AG04450 (cell line): ENCODE measurements around the gene LEMD3. TPM values are rescaled to one million over a fixed set of nuclear protein-coding genes. Genes with fewer than 3 reads are reported as not detected.
A peak's percentile ranks its signal among the peaks of the same experiment; 100 is the strongest.

Experiments used
- CTCF ChIA-PET: fragments of 300-600, 350-600 bp; formaldehyde crosslinking; extraction: SDS; loops from one replicate; lab custom pipeline; 2022; ENCODE audit warnings: antibody characterized with exemption, inconsistent platforms; lab: Charles Lee
- POLR2A ChIA-PET: fragments of 350-600 bp; formaldehyde crosslinking; extraction: SDS; loops from one replicate; lab custom pipeline; 2021; ENCODE audit warnings: antibody characterized with exemption, inconsistent platforms; lab: Yijun Ruan, JAX
- DNase-seq: peaks from one replicate; pipeline ENCODE4 v3.0.0-alpha.2; 2011; ENCODE audit warnings: low read depth, low spot score
- H3K27ac ChIP-seq: one replicate; pipeline ENCODE4 v1.5.1; 2012; ENCODE audit warnings: low read depth, low read length, control low read depth
- H3K27me3 ChIP-seq: one replicate; pipeline ENCODE4 v1.6.0; 2012; ENCODE audit warnings: low read length; ENCODE audit not compliant: control insufficient read depth, insufficient read depth
- H3K4me3 ChIP-seq: 2 replicates; pipeline ENCODE4 v1.5.1; 2011; ENCODE audit warnings: mild to moderate bottlenecking, low read depth, low read length, control low read depth
- H3K9me3 ChIP-seq: 2 replicates; pipeline ENCODE4 v1.5.1; 2012; ENCODE audit warnings: low read length; ENCODE audit not compliant: control insufficient read depth, insufficient read depth
- polyA plus RNA-seq: library from polyadenylated mRNA; depleted of rRNA; stranded (reverse); fragments of >200 nt; gene quantifications from 2 replicates; pipeline ENCODE4 v1.2.3, GENCODE V29; 2011
- TF ChIP-seq, protein P1 (sequence below): IDR thresholded peaks from 2 replicates; pipeline ENCODE4 v1.5.1; 2011; ENCODE audit warnings: low read depth, low read length, control low read depth, inconsistent platforms

Gene LEMD3
- polyA plus RNA-seq, 1 experiment, result 11.9 TPM

DNA sequence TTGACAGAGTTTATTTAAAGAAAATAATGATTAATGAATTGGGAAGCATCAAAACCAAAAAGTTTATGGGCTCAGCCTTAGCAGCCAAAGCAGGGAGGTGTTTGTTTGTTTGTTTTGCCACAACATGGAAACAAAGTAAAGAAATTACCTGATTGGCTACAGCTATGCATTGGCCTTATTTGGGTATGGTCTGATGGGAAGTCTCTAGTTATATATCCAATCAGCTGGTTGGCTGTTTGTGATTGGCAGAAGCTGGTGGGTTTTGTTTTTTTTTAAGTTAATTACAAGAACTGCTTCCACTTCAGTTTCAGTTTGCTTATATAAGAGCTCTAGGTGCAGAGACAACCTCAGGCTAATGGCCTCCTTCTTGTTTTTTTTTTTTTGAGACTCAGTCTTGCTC is 4.6 kb upstream of the LEMD3 start:
- TF ChIP-seq, protein P1, sequence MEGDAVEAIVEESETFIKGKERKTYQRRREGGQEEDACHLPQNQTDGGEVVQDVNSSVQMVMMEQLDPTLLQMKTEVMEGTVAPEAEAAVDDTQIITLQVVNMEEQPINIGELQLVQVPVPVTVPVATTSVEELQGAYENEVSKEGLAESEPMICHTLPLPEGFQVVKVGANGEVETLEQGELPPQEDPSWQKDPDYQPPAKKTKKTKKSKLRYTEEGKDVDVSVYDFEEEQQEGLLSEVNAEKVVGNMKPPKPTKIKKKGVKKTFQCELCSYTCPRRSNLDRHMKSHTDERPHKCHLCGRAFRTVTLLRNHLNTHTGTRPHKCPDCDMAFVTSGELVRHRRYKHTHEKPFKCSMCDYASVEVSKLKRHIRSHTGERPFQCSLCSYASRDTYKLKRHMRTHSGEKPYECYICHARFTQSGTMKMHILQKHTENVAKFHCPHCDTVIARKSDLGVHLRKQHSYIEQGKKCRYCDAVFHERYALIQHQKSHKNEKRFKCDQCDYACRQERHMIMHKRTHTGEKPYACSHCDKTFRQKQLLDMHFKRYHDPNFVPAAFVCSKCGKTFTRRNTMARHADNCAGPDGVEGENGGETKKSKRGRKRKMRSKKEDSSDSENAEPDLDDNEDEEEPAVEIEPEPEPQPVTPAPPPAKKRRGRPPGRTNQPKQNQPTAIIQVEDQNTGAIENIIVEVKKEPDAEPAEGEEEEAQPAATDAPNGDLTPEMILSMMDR, result no peak
- POLR2A ChIA-PET, result no interaction called here
- no peaks in the 10 kb centered on the region for H3K27me3 ChIP-seq
- no peaks in the 10 kb centered on the region; the same call in 1 of the 2 replicates for H3K9me3 ChIP-seq
- DNase-seq, result no peak
- H3K27ac ChIP-seq, result no peak overlapping the region
- H3K4me3 ChIP-seq, result no peak overlapping the region
- CTCF ChIA-PET, result interaction anchor here (1.2 kb wide), 1 partner anchor 363 kb away, joined by 4 read pairs; no protein-coding TSS in a partner anchor

DNA sequence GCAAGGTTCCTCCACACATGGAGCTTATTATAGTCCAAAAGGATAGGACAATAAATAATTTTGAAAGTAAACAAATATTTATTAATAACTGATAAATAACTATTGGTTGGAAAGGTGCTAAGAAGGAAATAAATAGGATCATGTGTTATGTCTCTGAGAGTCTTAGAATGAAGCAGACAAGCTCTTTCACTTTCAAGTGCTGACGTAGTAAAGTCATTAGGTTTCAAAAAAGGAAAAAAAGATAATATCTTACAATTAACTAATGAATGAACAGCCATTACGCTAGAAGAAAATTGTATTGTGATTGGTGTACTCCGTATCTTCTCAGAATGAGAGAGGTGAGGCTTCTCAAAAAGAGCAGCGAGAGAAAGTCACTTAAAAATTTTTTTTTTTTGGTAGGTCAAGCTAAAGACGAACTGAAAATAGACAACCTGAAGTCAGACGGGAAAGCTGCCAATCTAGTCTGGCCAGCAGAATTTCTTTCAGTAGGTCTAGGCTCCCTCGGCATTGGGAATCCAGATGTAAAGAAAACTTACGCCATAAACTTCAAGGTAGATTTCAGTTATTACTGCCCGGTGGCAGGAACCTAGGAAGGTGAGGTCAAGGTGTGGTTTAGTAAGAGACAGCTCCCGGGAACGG is 583 bp upstream of the LEMD3 start:
- H3K27me3 ChIP-seq, result no peaks in the 10 kb centered on the region
- H3K4me3 ChIP-seq, result peak overlapping the region; percentile 88
- H3K9me3 ChIP-seq, result no peaks in the 10 kb centered on the region; the same call in 1 of the 2 replicates
- POLR2A ChIA-PET, result interaction anchor here (0.7 to 1.1 kb wide), 2 partner anchors 11 to 1001 kb away, joined by 3 read pairs; partner anchors contain the start of gene TMBIM4
- CTCF ChIA-PET, result interaction anchor here (0.9 to 3.0 kb wide), 8 partner anchors 9 to 619 kb away, joined by 3 to 28 read pairs (median 3); no protein-coding TSS in a partner anchor
- peak overlapping the region; percentile 90 for H3K27ac ChIP-seq
- DNase-seq, result no peak
- TF ChIP-seq, protein P1, result no peak

DNA sequence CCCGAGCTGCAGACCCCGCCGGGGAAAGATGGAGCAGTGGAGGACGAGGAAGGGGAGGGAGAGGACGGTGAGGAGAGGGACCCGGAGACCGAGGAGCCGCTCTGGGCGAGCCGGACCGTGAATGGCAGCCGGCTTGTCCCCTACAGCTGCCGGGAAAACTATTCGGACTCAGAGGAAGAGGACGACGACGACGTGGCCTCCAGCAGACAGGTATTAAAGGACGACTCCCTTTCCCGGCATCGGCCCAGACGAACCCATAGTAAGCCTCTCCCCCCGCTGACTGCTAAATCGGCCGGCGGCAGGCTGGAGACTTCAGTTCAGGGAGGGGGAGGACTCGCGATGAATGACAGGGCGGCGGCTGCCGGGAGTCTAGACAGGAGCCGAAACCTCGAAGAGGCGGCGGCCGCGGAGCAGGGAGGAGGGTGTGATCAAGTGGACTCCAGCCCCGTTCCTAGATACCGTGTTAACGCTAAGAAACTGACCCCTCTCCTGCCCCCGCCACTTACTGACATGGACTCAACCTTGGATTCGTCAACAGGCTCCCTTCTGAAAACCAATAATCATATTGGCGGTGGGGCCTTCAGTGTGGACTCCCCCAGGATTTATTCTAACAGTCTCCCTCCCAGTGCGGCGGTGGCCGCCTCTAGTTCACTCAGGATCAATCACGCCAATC is 962 bp downstream of the LEMD3 start:
- CTCF ChIA-PET, result interaction anchor here (1.4 to 3.0 kb wide), 2 partner anchors 62 to 276 kb away, joined by 4 to 28 read pairs; no protein-coding TSS in a partner anchor
- POLR2A ChIA-PET, result no interaction called here

DNA sequence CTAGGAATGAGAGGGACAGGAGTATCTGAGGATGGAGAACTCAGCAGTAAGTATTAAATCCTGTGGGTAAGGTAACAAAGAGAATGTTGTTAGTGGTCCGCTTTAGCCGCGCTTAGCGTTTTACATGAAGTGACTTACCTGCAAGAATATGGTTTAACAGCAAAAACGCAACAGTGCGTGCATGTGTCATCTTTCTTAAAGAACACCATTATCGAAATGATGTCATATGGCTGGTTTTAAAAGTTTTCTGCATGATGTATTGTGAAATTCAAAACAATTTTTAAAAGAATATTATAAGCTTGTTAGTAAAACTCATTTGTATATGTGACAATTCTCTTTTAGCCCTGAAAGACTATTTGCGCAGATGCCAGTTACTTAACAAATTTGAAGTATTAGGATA is 1.7 kb downstream of the LEMD3 start:
- ChIA-PET CTCF (interaction anchor here (1.4 to 3.0 kb wide), 2 partner anchors 61 to 277 kb away, joined by 4 to 28 read pairs; no protein-coding TSS in a partner anchor), POLR2A (no interaction called here)
- H3K9me3 ChIP-seq, result no peaks in the 10 kb centered on the region; the same call in 1 of the 2 replicates
- H3K4me3 ChIP-seq, result peak overlapping the region; percentile 88
- H3K27me3 ChIP-seq, result no peaks in the 10 kb centered on the region
- TF ChIP-seq, protein P1, result no peak
- no peak overlapping the region for H3K27ac ChIP-seq
- no peak for DNase-seq

More for the DNA sequence above, 962 bp downstream of the LEMD3 start:
- no peak for DNase-seq
- peak overlapping the region; percentile 88 for H3K4me3 ChIP-seq
- TF ChIP-seq, protein P1, result no peak
- H3K9me3 ChIP-seq, result no peaks in the 10 kb centered on the region; the same call in 1 of the 2 replicates
- H3K27ac ChIP-seq, result peak overlapping the region; percentile 52
- no peaks in the 10 kb centered on the region for H3K27me3 ChIP-seq
